ENCODE data around the gene ARHGAP26. TPM values are rescaled to one million over a fixed set of nuclear protein-coding genes. Genes with fewer than 3 reads are reported as not detected.
A peak's percentile ranks its signal among the peaks of the same experiment; 100 is the strongest.

The ARHGAP26 gene
- polyA plus RNA-seq, 3 donors, result 26.5 to 56.8 (median 28.7) TPM

- Mint-ChIP-seq H3K4me1 (peaks cover 47% of the 10 kb centered on the region), H3K9me3 (peaks cover 0 to 10% (median 4%) of the 10 kb centered on the region in 7 donors), H3K36me3 (peaks cover 46 to 60% of the 10 kb centered on the region in 2 donors), H3K4me3 (no peak overlapping the region), H3K27me3 (ENCODE audit: low read depth in 3 of 3) (peaks cover 0 to 1% (median 0%) of the 10 kb centered on the region in 3 donors), H3K27ac (peak overlapping the region in 4 of 7 donors; percentile 21 to 82 (median 50))
- peaks cover 51% of the 10 kb centered on the region for H3K79me2 ChIP-seq (ENCODE audit: insufficient read depth, low read length)
- H4K20me1 ChIP-seq (ENCODE audit: insufficient read depth, low read length), result no peaks in the 10 kb centered on the region
- no peaks in the 10 kb centered on the region for H3K9me3 ChIP-seq (replicated peaks in 1 of 2; ENCODE audit: control insufficient read depth in 1 of 2, insufficient read depth in 1 of 2, low read length in 2 of 2)
- H3K9ac ChIP-seq (ENCODE audit: insufficient read depth, low read length, poor library complexity, severe bottlenecking), result no peak overlapping the region
- no peaks in the 10 kb centered on the region for H3K27me3 ChIP-seq (ENCODE audit: control insufficient read depth in 2 of 2, insufficient read depth in 2 of 2, low read length in 2 of 2)
- H3K36me3 ChIP-seq (replicated peaks in 1 of 2; ENCODE audit: control insufficient read depth in 1 of 2, insufficient read depth in 2 of 2, low read length in 2 of 2), result peaks cover 3 to 28% of the 10 kb centered on the region in 2 donors
- H2AFZ ChIP-seq (ENCODE audit: insufficient read depth, low read depth, low read length, poor library complexity, severe bottlenecking), result no peak overlapping the region
- intact Hi-C loops (cut with micrococcal nuclease), result loop anchor here (5.0 kb wide), 2 partner anchors 37 to 613 kb away; no protein-coding TSS in a partner anchor
- WGBS (ENCODE audit: insufficient coverage), result no CpG with 5 or more reads among the region's 3 CpGs
- H3K4me2 ChIP-seq (replicated peaks; ENCODE audit: extremely low read depth, low read length, poor library complexity, severe bottlenecking), result no peak overlapping the region
- peaks cover 32 to 40% of the 10 kb centered on the region in 2 donors for H3K4me1 ChIP-seq (ENCODE audit: control insufficient read depth in 1 of 2, insufficient read depth in 2 of 2, low read length in 2 of 2)
- TF ChIP-seq CTCF (IDR thresholded peaks at IDR 0.05), result no peak
- no peak overlapping the region for H3K4me3 ChIP-seq (replicated peaks in 1 of 3; ENCODE audit: low read depth in 2 of 3, low read length in 3 of 3)
- H3K27ac ChIP-seq (ENCODE audit: low read depth in 1 of 2, low read length in 2 of 2), result peak overlapping the region in 1 of 2 donors; percentile 20
- DNase-seq, result peak in 1 of 3 donors; percentile 37
Measured at GRCh38 chr5:142969624-142970439, 199.7 kb downstream of the ARHGAP26 start.

- no peak for TF ChIP-seq CTCF (IDR thresholded peaks at IDR 0.05)
- no CpG with 5 or more reads among the region's 4 CpGs for WGBS (ENCODE audit: insufficient coverage)
- Histone ChIP-seq H3K9me3 (replicated peaks in 1 of 2; ENCODE audit: control insufficient read depth in 1 of 2, insufficient read depth in 1 of 2, low read length in 2 of 2) (no peaks in the 10 kb centered on the region), H3K4me3 (replicated peaks in 1 of 3; ENCODE audit: low read depth in 2 of 3, low read length in 3 of 3) (no peak overlapping the region), H3K36me3 (replicated peaks in 1 of 2; ENCODE audit: control insufficient read depth in 1 of 2, insufficient read depth in 2 of 2, low read length in 2 of 2) (peaks cover 3 to 28% of the 10 kb centered on the region in 2 donors), H3K4me2 (replicated peaks; ENCODE audit: extremely low read depth, low read length, poor library complexity, severe bottlenecking) (no peak overlapping the region), H3K9ac (ENCODE audit: insufficient read depth, low read length, poor library complexity, severe bottlenecking) (no peak overlapping the region), H2AFZ (ENCODE audit: insufficient read depth, low read depth, low read length, poor library complexity, severe bottlenecking) (no peak overlapping the region), H4K20me1 (ENCODE audit: insufficient read depth, low read length) (no peaks in the 10 kb centered on the region), H3K27me3 (ENCODE audit: control insufficient read depth in 2 of 2, insufficient read depth in 2 of 2, low read length in 2 of 2) (no peaks in the 10 kb centered on the region), H3K4me1 (ENCODE audit: control insufficient read depth in 1 of 2, insufficient read depth in 2 of 2, low read length in 2 of 2) (peaks cover 33 to 41% of the 10 kb centered on the region in 2 donors), H3K27ac (ENCODE audit: low read depth in 1 of 2, low read length in 2 of 2) (peak overlapping the region in 1 of 2 donors; percentile 20), H3K79me2 (ENCODE audit: insufficient read depth, low read length) (peaks cover 58% of the 10 kb centered on the region)
- peak overlapping the region; percentile 15 to 92 (median 68) for H3K27ac Mint-ChIP-seq
- H3K4me1 Mint-ChIP-seq, result peaks cover 44% of the 10 kb centered on the region
- peaks cover 0 to 10% (median 5%) of the 10 kb centered on the region in 7 donors for H3K9me3 Mint-ChIP-seq
- H3K4me3 Mint-ChIP-seq, result no peak overlapping the region
- H3K36me3 Mint-ChIP-seq, result peaks cover 47 to 60% of the 10 kb centered on the region in 2 donors
- H3K27me3 Mint-ChIP-seq (ENCODE audit: low read depth in 3 of 3), result no peaks in the 10 kb centered on the region
- intact Hi-C loops (cut with micrococcal nuclease), result loop anchor here (5.0 kb wide), 2 partner anchors 37 to 613 kb away; no protein-coding TSS in a partner anchor
- no peak for DNase-seq
Measured at GRCh38 chr5:142970440-142971030, 200.4 kb downstream of the ARHGAP26 start.
